HepG2 (cell line): ENCODE measurements around the gene POLN.

Experiments
- CBX2 ChIP-seq, 2 experiments: fragments of 200-600 bp in 1 of 2; sonication (generic); formaldehyde crosslinking in 1 of 2; IDR thresholded peaks; 2 replicates each; pipeline versions ENCODE4 v1.7.0 to v1.8.1; 2018 to 2022; ENCODE audit warnings: low read depth in 2 of 2, low read length in 1 of 2, mild to moderate bottlenecking in 1 of 2, missing genetic modification reagents in 1 of 2
- CTCF ChIP-seq: sonication (generic); formaldehyde crosslinking; IDR thresholded peaks from 2 replicates; pipeline ENCODE4 v1.5.0; 2020; ENCODE audit warnings: mild to moderate bottlenecking, missing genetic modification reagents, moderate library complexity
- EZH2 ChIP-seq: conservative IDR thresholded peaks from 2 replicates; pipeline ENCODE4 v1.6.1; 2012; ENCODE audit warnings: mild to moderate bottlenecking, low read depth, low read length, moderate library complexity
- JUN ChIP-seq: sonication (generic); formaldehyde crosslinking; IDR thresholded peaks from 2 replicates; pipeline ENCODE4 v1.4.0; 2020; ENCODE audit warnings: mild to moderate bottlenecking, missing genetic modification reagents
- SMAD3 ChIP-seq: sonication (generic); formaldehyde crosslinking; IDR thresholded peaks from 2 replicates; pipeline ENCODE4 v1.4.0; 2020; ENCODE audit warnings: missing genetic modification reagents
- TOPORS ChIP-seq: sonication (generic); formaldehyde crosslinking; IDR thresholded peaks from 2 replicates; pipeline ENCODE4 v1.8.0; 2023; ENCODE audit warnings: mild to moderate bottlenecking, missing genetic modification reagents
- ZBTB3 ChIP-seq: sonication (generic); formaldehyde crosslinking; IDR thresholded peaks from 2 replicates; pipeline ENCODE4 v1.4.0; 2020; ENCODE audit warnings: low read depth, mild to moderate bottlenecking, moderate library complexity, missing genetic modification reagents, borderline replicate concordance
- ZNF274 ChIP-seq: sonication (generic); formaldehyde crosslinking; IDR thresholded peaks from 2 replicates; pipeline ENCODE4 v1.5.1; 2020; ENCODE audit warnings: mild to moderate bottlenecking, missing genetic modification reagents
- ZNF644 ChIP-seq: IDR thresholded peaks from 2 replicates; pipeline ENCODE4 v1.6.1; 2016; ENCODE audit warnings: low read depth
- ZNF766 ChIP-seq: sonication (generic); formaldehyde crosslinking; IDR thresholded peaks from 2 replicates; pipeline ENCODE4 v1.5.0; 2020; ENCODE audit warnings: missing genetic modification reagents, borderline replicate concordance
- ZSCAN25 ChIP-seq: sonication (generic); formaldehyde crosslinking; IDR thresholded peaks from 2 replicates; pipeline ENCODE4 v1.8.0; 2022; ENCODE audit warnings: mild to moderate bottlenecking, missing genetic modification reagents

DNA sequence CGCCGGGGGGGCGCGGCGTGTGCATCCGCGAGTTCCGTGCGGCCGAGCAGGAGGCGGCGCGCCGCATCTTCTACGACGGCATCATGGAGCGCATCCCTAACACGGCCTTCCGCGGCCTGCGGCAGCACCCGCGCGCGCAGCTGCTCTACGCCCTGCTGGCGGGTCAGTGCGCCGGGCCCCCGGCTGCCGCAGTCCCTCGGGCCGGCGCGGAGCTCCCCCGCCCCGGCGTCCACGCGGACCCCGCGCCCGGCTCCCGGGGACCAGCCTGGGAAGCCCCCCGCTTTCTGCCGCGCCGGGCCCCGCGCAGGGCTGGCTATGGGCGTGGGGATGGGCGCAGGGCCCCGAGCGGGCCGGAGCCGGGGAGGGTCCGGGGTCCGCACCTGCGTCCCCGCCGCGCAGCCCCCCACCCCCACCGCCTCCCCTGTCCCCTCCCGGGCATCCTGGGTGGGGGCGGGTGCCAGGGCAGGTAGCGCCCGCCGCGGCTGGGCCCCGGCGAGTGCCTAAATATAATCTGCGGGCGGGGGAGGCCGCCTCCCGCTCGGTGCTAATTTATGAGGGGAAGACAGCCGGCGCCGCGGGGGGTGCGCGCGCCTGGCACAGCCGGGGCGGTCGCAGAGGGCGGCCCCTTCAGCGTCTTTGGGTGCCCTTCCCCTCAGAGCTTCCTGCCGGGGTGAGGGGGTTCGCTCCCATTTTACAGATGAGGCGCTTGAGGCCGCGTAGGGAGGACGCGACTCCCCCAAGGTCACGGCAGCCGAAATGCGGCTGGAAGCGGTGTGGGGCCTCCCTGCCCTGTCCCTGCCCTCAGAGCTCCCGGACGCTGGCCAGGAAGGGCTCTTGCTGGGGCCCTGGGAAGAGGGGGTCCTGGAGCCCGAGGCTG, 182.0 kb downstream of the POLN start:
- TF ChIP-seq ZNF766 (CRISPR knock-in tag): no peak
- TF ChIP-seq ZSCAN25 (CRISPR knock-in tag): no peak
- TF ChIP-seq ZNF274 (CRISPR knock-in tag): no peak
- no peak for TF ChIP-seq TOPORS
- TF ChIP-seq ZNF644 (CRISPR knock-in tag): no peak
- no peak for TF ChIP-seq SMAD3 (CRISPR knock-in tag)
- TF ChIP-seq CTCF (CRISPR knock-in tag): no peak
- TF ChIP-seq ZBTB3 (CRISPR knock-in tag): no peak
- no peak for TF ChIP-seq EZH2
- no peak for TF ChIP-seq JUN (CRISPR knock-in tag)
- TF ChIP-seq CBX2 (IDR thresholded peaks at IDR 0.05; ENCODE audit: low read depth, low read length): no peak
- no peak for TF ChIP-seq CBX2 (CRISPR knock-in tag; IDR thresholded peaks at IDR 0.05; ENCODE audit: low read depth)
